ENCODE data around the gene NUPR1. TPM values are rescaled to one million over a fixed set of nuclear protein-coding genes. Genes with fewer than 3 reads are reported as not detected.
A peak's percentile ranks its signal among the peaks of the same experiment; 100 is the strongest.
"Not testable (repeated sequence)": the region's sequence is repeated elsewhere in the genome, so short reads cannot be mapped to it uniquely, and the experiment has no call there.

The NUPR1 gene
- total and polyA plus RNA-seq, 7 experiments from 2014 or later: 0.05 to 0.11 TPM; not detected in 5

DNA sequence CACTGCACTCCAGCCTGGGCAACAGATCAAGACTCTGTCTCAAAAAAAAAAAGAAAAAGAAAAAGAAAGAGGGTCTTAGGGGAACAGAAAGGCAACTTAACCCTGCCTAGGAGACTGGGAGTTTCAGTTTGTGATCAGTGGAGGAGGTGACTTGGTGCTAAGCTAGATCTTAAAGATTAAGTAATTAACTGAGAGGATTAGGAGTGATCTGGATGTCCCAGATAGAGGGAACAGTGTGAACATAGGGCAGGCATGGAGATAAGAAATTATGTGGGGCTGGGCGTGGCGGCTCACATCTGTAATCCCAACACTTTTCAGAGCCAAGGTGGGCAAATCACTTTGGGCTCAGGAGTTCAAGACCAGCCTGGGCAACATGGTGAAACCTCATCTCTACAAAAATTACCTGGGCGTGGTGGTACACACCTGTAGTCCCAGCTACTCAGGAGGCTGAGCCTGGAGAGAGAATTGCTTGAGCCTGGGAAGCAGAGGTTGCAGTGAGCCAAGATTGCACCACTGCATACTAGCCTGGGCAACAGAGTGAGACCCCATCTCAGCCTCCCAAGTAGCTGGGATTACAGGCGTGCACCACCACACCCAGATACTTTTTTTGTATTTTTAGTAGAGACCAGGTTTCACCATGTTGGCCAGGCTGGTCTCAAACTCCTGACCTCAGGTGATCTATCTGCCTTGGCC, 27.6 kb upstream of the NUPR1 start:
- H3K4me3 Mint-ChIP-seq: peak overlapping the region in 1 of 10 donors; percentile 11
- H3K4me1 ChIP-seq (ENCODE audit: control insufficient read depth in 2 of 2, insufficient read depth in 2 of 2, low read length in 2 of 2); CTCF ChIA-PET; H3K27ac ChIP-seq (ENCODE audit: low read depth, low read length); H3K9me3 ChIP-seq (ENCODE audit: control insufficient read depth in 2 of 3, low read length in 3 of 3); H3K4me3 ChIP-seq (ENCODE audit: low read length); H3K27me3 ChIP-seq (ENCODE audit: control insufficient read depth in 2 of 2, insufficient read depth in 2 of 2, low read length in 2 of 2); ATAC-seq; POLR2A ChIA-PET; DNase-seq; intact Hi-C loops (cut with micrococcal nuclease); H3K36me3 ChIP-seq (ENCODE audit: control insufficient read depth in 2 of 3, insufficient read depth in 3 of 3, low read length in 3 of 3); H3K27me3 Mint-ChIP-seq: not testable (repeated sequence)
- H3K27ac Mint-ChIP-seq: peak overlapping the region in 2 of 9 donors; percentile 12 to 28
- peaks cover 0 to 13% (median 5%) of the 10 kb centered on the region in 11 donors for H3K9me3 Mint-ChIP-seq
- peaks cover 10 to 67% (median 42%) of the 10 kb centered on the region in 7 donors for H3K4me1 Mint-ChIP-seq
- H3K36me3 Mint-ChIP-seq: peaks cover 6 to 36% (median 27%) of the 10 kb centered on the region in 5 donors

DNA sequence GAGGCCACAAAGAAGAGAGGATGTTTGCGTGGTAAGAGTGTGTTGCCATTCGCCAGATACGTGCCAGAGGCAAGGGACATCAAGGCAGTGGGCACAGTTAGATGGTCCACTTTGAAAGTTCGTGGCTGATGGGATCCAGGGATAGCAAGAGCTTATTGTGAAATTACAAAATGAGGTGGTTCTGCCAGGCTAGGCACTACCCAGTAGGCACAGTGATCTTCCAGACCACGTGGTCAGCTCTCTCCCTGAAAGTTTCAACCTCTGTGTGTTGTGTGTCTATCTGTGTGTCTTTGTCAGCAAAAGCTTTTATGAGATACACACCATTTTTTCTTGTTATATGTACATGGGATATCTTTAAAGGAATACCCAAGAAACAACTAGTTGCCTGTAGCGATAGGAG, 24.4 kb upstream of the NUPR1 start:
- Mint-ChIP-seq H3K27me3 (no peaks in the 10 kb centered on the region), H3K4me3 (no peak overlapping the region), H3K36me3 (peaks cover 12 to 40% (median 35%) of the 10 kb centered on the region in 5 donors), H3K4me1 (peaks cover 18 to 68% (median 47%) of the 10 kb centered on the region in 7 donors), H3K9me3 (peaks cover 0 to 13% (median 5%) of the 10 kb centered on the region in 11 donors), H3K27ac (peak overlapping the region in 2 of 9 donors; percentile 11 to 67)
- no peak for DNase-seq
- Histone ChIP-seq H3K9me3 (ENCODE audit: control insufficient read depth in 2 of 3, low read length in 3 of 3) (no peaks in the 10 kb centered on the region), H3K4me3 (ENCODE audit: low read length) (no peak overlapping the region), H3K27me3 (ENCODE audit: control insufficient read depth in 2 of 2, insufficient read depth in 2 of 2, low read length in 2 of 2) (no peaks in the 10 kb centered on the region), H3K36me3 (ENCODE audit: control insufficient read depth in 2 of 3, insufficient read depth in 3 of 3, low read length in 3 of 3) (peaks cover 0 to 14% (median 0%) of the 10 kb centered on the region in 3 experiments), H3K4me1 (ENCODE audit: control insufficient read depth in 2 of 2, insufficient read depth in 2 of 2, low read length in 2 of 2) (no peaks in the 10 kb centered on the region), H3K27ac (ENCODE audit: low read depth, low read length) (no peak overlapping the region)
- CTCF ChIA-PET: interaction anchor here (1.1 kb wide), 1 partner anchor 8 kb away, joined by 3 read pairs; no protein-coding TSS in a partner anchor
- ATAC-seq: no peak
- intact Hi-C loops (cut with micrococcal nuclease): no loop called here
- POLR2A ChIA-PET: no interaction called here

DNA sequence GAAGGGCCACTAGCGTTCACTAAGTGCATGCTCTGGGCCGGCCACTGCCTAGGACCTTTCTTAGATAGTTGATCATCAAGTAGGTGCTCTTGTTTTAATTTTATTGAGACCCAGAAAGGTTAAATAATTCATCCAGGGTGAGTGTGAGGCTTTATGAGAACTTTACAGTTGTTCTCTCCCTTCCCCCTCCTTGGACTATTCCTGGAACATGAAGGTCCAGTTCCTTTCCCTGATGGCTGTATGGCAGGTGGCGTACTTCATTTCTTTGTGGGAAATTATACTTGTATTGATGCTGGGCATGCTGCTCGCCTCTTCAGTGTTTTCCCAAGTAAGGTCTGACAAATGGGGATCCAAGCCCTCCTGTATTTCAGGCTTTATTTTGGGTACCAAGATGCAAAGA, 23.4 kb upstream of the NUPR1 start:
- no peaks in the 10 kb centered on the region for H3K27me3 Mint-ChIP-seq
- ChIA-PET POLR2A (no interaction called here), CTCF (interaction anchor here (0.6 to 1.1 kb wide), 2 partner anchors 9 to 281 kb away, joined by 3 read pairs; no protein-coding TSS in a partner anchor)
- Histone ChIP-seq H3K36me3 (ENCODE audit: control insufficient read depth in 2 of 3, insufficient read depth in 3 of 3, low read length in 3 of 3) (peaks cover 0 to 19% (median 0%) of the 10 kb centered on the region in 3 experiments), H3K4me1 (ENCODE audit: control insufficient read depth in 2 of 2, insufficient read depth in 2 of 2, low read length in 2 of 2) (no peaks in the 10 kb centered on the region), H3K27me3 (ENCODE audit: control insufficient read depth in 2 of 2, insufficient read depth in 2 of 2, low read length in 2 of 2) (no peaks in the 10 kb centered on the region), H3K4me3 (ENCODE audit: low read length) (no peak overlapping the region), H3K27ac (ENCODE audit: low read depth, low read length) (no peak overlapping the region), H3K9me3 (ENCODE audit: control insufficient read depth in 2 of 3, low read length in 3 of 3) (no peaks in the 10 kb centered on the region)
- intact Hi-C loops (cut with micrococcal nuclease): no loop called here
- no peak overlapping the region for H3K4me3 Mint-ChIP-seq
- H3K4me1 Mint-ChIP-seq: peaks cover 19 to 65% (median 46%) of the 10 kb centered on the region in 7 donors
- peaks cover 7 to 40% (median 34%) of the 10 kb centered on the region in 5 donors for H3K36me3 Mint-ChIP-seq
- ATAC-seq: no peak
- no peak overlapping the region for H3K27ac Mint-ChIP-seq
- H3K9me3 Mint-ChIP-seq: peaks cover 0 to 9% (median 3%) of the 10 kb centered on the region in 11 donors
- DNase-seq: no peak

DNA sequence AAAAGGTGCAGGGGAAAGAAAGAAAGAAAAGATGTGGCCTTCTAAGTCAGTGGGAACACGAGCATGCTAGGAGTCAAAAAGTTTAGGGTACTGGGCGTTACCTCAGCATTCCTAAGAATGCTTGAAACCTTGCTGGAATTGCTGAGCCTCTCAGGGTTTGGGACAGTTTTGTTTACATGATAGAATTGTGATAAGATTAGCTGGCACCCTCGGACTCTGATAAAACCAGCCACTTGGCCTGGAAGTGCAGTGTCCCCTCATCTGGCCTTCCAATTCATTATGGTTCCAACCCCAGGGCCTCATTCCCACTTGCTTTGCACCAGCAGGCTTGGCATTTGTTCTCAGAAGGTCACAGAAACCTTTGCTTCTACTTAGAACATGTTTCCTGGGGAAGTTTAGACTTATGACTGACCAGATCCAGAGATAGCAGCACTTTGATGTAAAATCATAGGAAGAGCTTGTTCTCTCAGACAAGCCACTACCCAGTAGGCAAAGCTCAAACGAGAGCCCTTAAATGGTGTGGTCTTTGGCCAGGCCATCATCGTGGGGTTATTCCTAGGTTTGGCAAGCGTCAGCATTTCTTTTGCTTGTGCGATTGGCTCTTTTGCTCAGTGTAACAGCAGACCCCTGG, 22.9 kb upstream of the NUPR1 start:
- no peaks in the 10 kb centered on the region for H3K9me3 ChIP-seq (ENCODE audit: control insufficient read depth in 2 of 3, low read length in 3 of 3)
- POLR2A ChIA-PET: no interaction called here
- intact Hi-C loops (cut with micrococcal nuclease): no loop called here
- H3K4me3 ChIP-seq (ENCODE audit: low read length): no peak overlapping the region
- H3K27ac ChIP-seq (ENCODE audit: low read depth, low read length): no peak overlapping the region
- peaks cover 6 to 42% (median 33%) of the 10 kb centered on the region in 5 donors for H3K36me3 Mint-ChIP-seq
- no peaks in the 10 kb centered on the region for H3K27me3 Mint-ChIP-seq
- peak overlapping the region in 2 of 10 donors; percentile 9 to 39 for H3K4me3 Mint-ChIP-seq
- DNase-seq: no peak
- peaks cover 22 to 70% (median 49%) of the 10 kb centered on the region in 7 donors for H3K4me1 Mint-ChIP-seq
- no peaks in the 10 kb centered on the region for H3K27me3 ChIP-seq (ENCODE audit: control insufficient read depth in 2 of 2, insufficient read depth in 2 of 2, low read length in 2 of 2)
- peaks cover 0 to 24% (median 0%) of the 10 kb centered on the region in 3 experiments for H3K36me3 ChIP-seq (ENCODE audit: control insufficient read depth in 2 of 3, insufficient read depth in 3 of 3, low read length in 3 of 3)
- H3K9me3 Mint-ChIP-seq: peaks cover 0 to 9% (median 3%) of the 10 kb centered on the region in 11 donors
- ATAC-seq: no peak
- CTCF ChIA-PET: interaction anchor here (0.6 kb wide), 1 partner anchor 280 kb away, joined by 3 read pairs; no protein-coding TSS in a partner anchor
- no peaks in the 10 kb centered on the region for H3K4me1 ChIP-seq (ENCODE audit: control insufficient read depth in 2 of 2, insufficient read depth in 2 of 2, low read length in 2 of 2)
- peak overlapping the region in 1 of 9 donors; percentile 22 for H3K27ac Mint-ChIP-seq

DNA sequence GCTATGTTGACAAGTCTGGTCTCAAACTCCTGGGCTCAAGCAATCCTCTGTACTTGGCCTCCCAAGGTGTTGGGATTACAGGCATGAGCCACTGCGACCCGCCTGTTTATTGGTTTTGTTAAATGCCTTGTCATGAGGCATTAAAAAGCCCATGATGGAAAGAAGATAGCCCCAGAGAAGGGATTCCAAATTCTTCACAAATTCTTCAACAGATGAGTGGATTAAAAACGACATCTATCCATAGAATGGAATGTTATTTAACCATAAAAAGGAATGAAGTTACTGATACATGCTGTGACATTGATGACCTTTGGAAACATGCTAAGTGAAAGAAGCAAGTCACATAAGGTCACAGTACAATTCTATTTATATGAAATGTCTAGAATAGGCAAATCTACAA, 19.7 kb upstream of the NUPR1 start:
- peaks cover 7 to 18% of the 10 kb centered on the region in 2 donors for H3K4me1 ChIP-seq (ENCODE audit: control insufficient read depth in 2 of 2, insufficient read depth in 2 of 2, low read length in 2 of 2)
- Mint-ChIP-seq H3K9me3 (no peaks in the 10 kb centered on the region), H3K36me3 (peaks cover 6 to 25% (median 22%) of the 10 kb centered on the region in 5 donors), H3K4me3 (peak overlapping the region in 2 of 10 donors; percentile 27 to 42), H3K4me1 (peaks cover 26 to 75% (median 56%) of the 10 kb centered on the region in 7 donors), H3K27ac (no peak overlapping the region), H3K27me3 (no peaks in the 10 kb centered on the region)
- POLR2A ChIA-PET: interaction anchor here (0.7 kb wide), 1 partner anchor 29 kb away, joined by 3 read pairs; no protein-coding TSS in a partner anchor
- ATAC-seq: no peak
- intact Hi-C loops (cut with micrococcal nuclease): no loop called here
- H3K36me3 ChIP-seq (ENCODE audit: control insufficient read depth in 2 of 3, insufficient read depth in 3 of 3, low read length in 3 of 3): peaks cover 0 to 24% (median 0%) of the 10 kb centered on the region in 3 experiments
- DNase-seq: no peak
- no peak overlapping the region for H3K27ac ChIP-seq (ENCODE audit: low read depth, low read length)
- no peak overlapping the region for H3K4me3 ChIP-seq (ENCODE audit: low read length)
- H3K27me3 ChIP-seq (ENCODE audit: control insufficient read depth in 2 of 2, insufficient read depth in 2 of 2, low read length in 2 of 2): no peaks in the 10 kb centered on the region
- CTCF ChIA-PET: no interaction called here
- no peaks in the 10 kb centered on the region for H3K9me3 ChIP-seq (ENCODE audit: control insufficient read depth in 2 of 3, low read length in 3 of 3)

DNA sequence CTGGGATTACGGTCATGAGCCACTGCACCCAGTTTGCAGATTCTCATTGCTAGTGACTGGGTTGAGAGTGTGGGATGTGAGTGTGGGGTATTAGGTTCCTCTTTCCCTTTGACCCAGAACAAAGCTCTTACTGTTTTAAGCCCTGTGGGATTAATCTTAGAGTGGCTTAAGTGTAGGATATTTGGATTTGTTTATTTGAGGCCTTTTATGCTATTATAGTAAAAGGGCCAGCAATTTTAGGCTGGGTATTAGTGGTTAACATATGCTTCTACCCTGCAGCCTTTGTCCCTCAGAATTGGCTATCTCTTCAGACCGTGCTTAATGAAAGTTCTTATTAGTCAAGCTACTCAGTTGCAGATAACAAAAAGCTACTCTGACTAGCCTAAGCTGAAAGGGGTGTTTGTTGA, 18.1 kb upstream of the NUPR1 start:
- Mint-ChIP-seq H3K27ac (peak overlapping the region in 1 of 9 donors; percentile 12), H3K4me3 (peak overlapping the region in 4 of 10 donors; percentile 1 to 34 (median 12)), H3K4me1 (peaks cover 24 to 65% (median 49%) of the 10 kb centered on the region in 7 donors), H3K9me3 (no peaks in the 10 kb centered on the region), H3K36me3 (peaks cover 6 to 25% (median 22%) of the 10 kb centered on the region in 5 donors), H3K27me3 (no peaks in the 10 kb centered on the region)
- ATAC-seq: no peak
- Histone ChIP-seq H3K27ac (ENCODE audit: low read depth, low read length) (no peak overlapping the region), H3K4me3 (ENCODE audit: low read length) (no peak overlapping the region), H3K27me3 (ENCODE audit: control insufficient read depth in 2 of 2, insufficient read depth in 2 of 2, low read length in 2 of 2) (no peaks in the 10 kb centered on the region), H3K4me1 (ENCODE audit: control insufficient read depth in 2 of 2, insufficient read depth in 2 of 2, low read length in 2 of 2) (peaks cover 7 to 22% of the 10 kb centered on the region in 2 donors), H3K9me3 (ENCODE audit: control insufficient read depth in 2 of 3, low read length in 3 of 3) (no peaks in the 10 kb centered on the region), H3K36me3 (ENCODE audit: control insufficient read depth in 2 of 3, insufficient read depth in 3 of 3, low read length in 3 of 3) (peaks cover 0 to 24% (median 0%) of the 10 kb centered on the region in 3 experiments)
- intact Hi-C loops (cut with micrococcal nuclease): no loop called here
- CTCF ChIA-PET: interaction anchor here (1.3 to 1.5 kb wide), 2 partner anchors 13 to 60 kb away, joined by 3 to 5 read pairs; no protein-coding TSS in a partner anchor
- DNase-seq: no peak
- POLR2A ChIA-PET: interaction anchor here (0.8 to 1.4 kb wide), 3 partner anchors 11 to 279 kb away, joined by 3 to 4 read pairs (median 4); partner anchors contain the start of gene CLN3
